Endothelial cell of umbilical vein (primary cell): ENCODE measurements around the gene RASGRF2. TPM values are rescaled to one million over a fixed set of nuclear protein-coding genes. Genes with fewer than 3 reads are reported as not detected.

Experiments
- BruUV-seq: library from RNA; stranded (reverse); fragments of 400-500 nt; replicated peaks from 2 replicates; lab custom pipeline; 2021; lab: Mats Ljungman, UMichigan
- CTCF ChIA-PET: fragments of 300-600, 350-600 bp; sonication (Branson Sonifier 250); formaldehyde crosslinking; loops from one replicate; lab custom pipeline; 2021; ENCODE audit warnings: antibody characterized with exemption, inconsistent platforms; lab: Charles Lee
- POLR2A ChIA-PET: fragments of 300-600, 350-600 bp; sonication (Branson Sonifier 250); formaldehyde crosslinking; loops from one replicate; lab custom pipeline; 2021; ENCODE audit warnings: antibody characterized with exemption, inconsistent platforms; lab: Charles Lee
- DNase-seq: peaks from one replicate; pipeline ENCODE4 v3.0.0-alpha.2; 2011; ENCODE audit warnings: low read depth, low spot score
- FAIRE-seq: peaks from 2 replicates; lab custom pipeline; 2011; peaks lifted over from hg19 to GRCh38; lab: Jason Lieb, UNC
- H2AFZ ChIP-seq: 2 replicates; pipeline ENCODE4 v1.6.0; 2012; ENCODE audit warnings: low read depth, low read length, control low read depth, inconsistent platforms
- H3K27ac ChIP-seq: 2 replicates; pipeline ENCODE4 v1.5.1; 2011; ENCODE audit warnings: low read depth, mild to moderate bottlenecking, control low read depth, low read length, moderate library complexity; ENCODE audit not compliant: insufficient read depth
- H3K27me3 ChIP-seq, 2 experiments: 2 replicates each; pipeline versions ENCODE4 v1.6.0 to v1.6.1; 2011; ENCODE audit warnings: low read length in 2 of 2, mixed read lengths in 1 of 2; ENCODE audit not compliant: control insufficient read depth in 2 of 2, insufficient read depth in 2 of 2
- H3K36me3 ChIP-seq, 2 experiments: 2 replicates in 1 of 2; 3 replicates in 1 of 2; pipeline ENCODE4 v1.5.1; 2011; ENCODE audit warnings: low read length in 2 of 2, mild to moderate bottlenecking in 1 of 2, moderate library complexity in 1 of 2; ENCODE audit not compliant: control insufficient read depth in 2 of 2, insufficient read depth in 2 of 2; ENCODE audit errors: extremely low read depth in 1 of 2
- H3K4me1 ChIP-seq: 3 replicates; pipeline ENCODE4 v1.5.1; 2011; ENCODE audit warnings: mild to moderate bottlenecking, low read length; ENCODE audit not compliant: control insufficient read depth, insufficient read depth; ENCODE audit errors: extremely low read depth
- H3K4me2 ChIP-seq: 2 replicates; pipeline ENCODE4 v1.6.1; 2011; ENCODE audit warnings: low read length, control low read depth, mixed read lengths; ENCODE audit not compliant: insufficient read depth
- H3K4me3 ChIP-seq, 3 experiments: fragments of 200-600 bp in 1 of 3; sonication (generic), shearing (Covaris generic) in 1 of 3; replicated peaks in 1 of 3; 2 replicates each; pipeline ENCODE4 v1.5.1; 2011 to 2016; ENCODE audit warnings: control low read depth in 3 of 3, low read length in 3 of 3, mild to moderate bottlenecking in 2 of 3, inconsistent platforms in 1 of 3, low read depth in 1 of 3, moderate library complexity in 1 of 3; ENCODE audit not compliant: insufficient read depth in 1 of 3
- H3K79me2 ChIP-seq: 2 replicates; pipeline ENCODE4 v1.6.0; 2012; ENCODE audit warnings: low read length, inconsistent platforms; ENCODE audit not compliant: control insufficient read depth, insufficient read depth
- H3K9ac ChIP-seq: replicated peaks from 2 replicates; pipeline ENCODE3; 2011; ENCODE audit warnings: low read length, control low read depth; ENCODE audit not compliant: insufficient read depth; ENCODE audit errors: extremely low read depth
- H3K9me1 ChIP-seq: replicated peaks from 3 replicates; pipeline ENCODE4 v1.6.0; 2011; ENCODE audit warnings: mild to moderate bottlenecking, low read length; ENCODE audit not compliant: control insufficient read depth, insufficient read depth; ENCODE audit errors: extremely low read depth
- H3K9me3 ChIP-seq: replicated peaks from 2 replicates; pipeline ENCODE4 v1.5.1; 2012; ENCODE audit warnings: low read length, inconsistent platforms; ENCODE audit not compliant: control insufficient read depth, insufficient read depth
- H4K20me1 ChIP-seq: replicated peaks from 2 replicates; pipeline ENCODE3; 2011; ENCODE audit warnings: mild to moderate bottlenecking, low read length; ENCODE audit not compliant: control insufficient read depth, insufficient read depth; ENCODE audit errors: extremely low read depth
- CTCF ChIP-seq, 2 donors: IDR thresholded peaks; 1 replicate in 1 of 2; 2 replicates in 1 of 2; pipeline ENCODE4 v1.5.1; 2011; ENCODE audit warnings: low read length in 2 of 2, mild to moderate bottlenecking in 2 of 2, moderate library complexity in 2 of 2, control low read depth in 1 of 2, inconsistent platforms in 1 of 2, low read depth in 1 of 2; ENCODE audit not compliant: insufficient read depth in 1 of 2; ENCODE audit errors: extremely low read depth in 1 of 2
- EZH2 ChIP-seq: IDR thresholded peaks from 2 replicates; pipeline ENCODE4 v1.6.1; 2012; ENCODE audit warnings: borderline replicate concordance, low read depth, mild to moderate bottlenecking, moderate library complexity, low read length, inconsistent platforms; ENCODE audit not compliant: severe bottlenecking
- GATA2 ChIP-seq: IDR thresholded peaks from 2 replicates; pipeline ENCODE4 v1.7.0; 2011; ENCODE audit warnings: low read depth, mild to moderate bottlenecking, moderate library complexity, mixed read lengths, low read length; ENCODE audit not compliant: insufficient read length, insufficient read depth
- JUN ChIP-seq: IDR thresholded peaks from 2 replicates; pipeline ENCODE4 v1.6.1; 2011; ENCODE audit warnings: borderline replicate concordance, low read depth; ENCODE audit not compliant: insufficient read length, insufficient read depth
- MAX ChIP-seq: IDR thresholded peaks from 2 replicates; pipeline ENCODE4 v1.6.1; 2011; ENCODE audit not compliant: insufficient read depth, insufficient read length
- MYC ChIP-seq: IDR thresholded peaks from one replicate; pipeline ENCODE4 v1.6.1; 2011; ENCODE audit warnings: mild to moderate bottlenecking, low read depth, low read length
- dilution Hi-C: fragments of 300-500 bp; cut with MboI; formaldehyde crosslinking; loops from one replicate; pipeline ENCODE4 v1.15.0; 2019; ENCODE audit warnings: low sequenced_read_pairs; ENCODE audit not compliant: extremely low pct_ligation_motif_present
- intact Hi-C: fragments of 100-400 bp; cut with micrococcal nuclease; formaldehyde crosslinking; loops from one replicate; pipeline ENCODE4 v1.10.0; 2022
- polyA plus RNA-seq, 4 experiments: library from polyadenylated mRNA; depleted of rRNA in 3 of 4; stranded (reverse) in 3 of 4; unstranded in 1 of 4; fragments of >200 nt; gene quantifications; 2 replicates each; pipeline versions ENCODE4 v1.2.1 to v1.2.3, GENCODE V29; 2011 to 2012; ENCODE audit warnings: missing spikeins in 1 of 4
- total RNA-seq: library from RNA; stranded (reverse); gene quantifications from 2 replicates; pipeline ENCODE4 v1.2.3, GENCODE V29; 2021

RASGRF2 gene
- total and polyA plus RNA-seq, 2 donors (not counting 3 experiments of a cell fraction or from before 2014, with no cell fraction given) = 0.41 to 4.0 TPM

GRCh38 chr5:81136557-81136956, 176.4 kb downstream of the RASGRF2 start:
- FAIRE-seq (no peak), DNase-seq (no peak)
- POLR2A ChIA-PET = no interaction called here
- H3K4me1 ChIP-seq = no peaks in the 10 kb centered on the region
- no peak overlapping the region for H3K4me3 ChIP-seq
- no peaks in the 10 kb centered on the region for H3K27me3 ChIP-seq
- CTCF ChIA-PET = no interaction called here
- no peak overlapping the region for H2AFZ ChIP-seq
- H4K20me1 ChIP-seq = no peaks in the 10 kb centered on the region
- H3K36me3 ChIP-seq = no peaks in the 10 kb centered on the region
- dilution Hi-C loops (no loop called here), intact Hi-C loops (no loop called here)
- H3K9ac ChIP-seq = no peak overlapping the region
- no peak overlapping the region for H3K4me2 ChIP-seq
- H3K9me1 ChIP-seq = no peaks in the 10 kb centered on the region
- H3K27ac ChIP-seq = no peak overlapping the region
- TF ChIP-seq JUN = no peak
- no peak for TF ChIP-seq EZH2
- TF ChIP-seq CTCF (IDR thresholded peaks at IDR 0.05; ENCODE audit: extremely low read depth in 1 of 2, insufficient read depth in 1 of 2, low read depth in 1 of 2, low read length in 2 of 2) = no peak
- TF ChIP-seq MAX = no peak
- BruUV-seq = no TSS peak
- no peaks in the 10 kb centered on the region for H3K9me3 ChIP-seq
- H3K79me2 ChIP-seq = no peaks in the 10 kb centered on the region

GRCh38 chr5:81137833-81138232, 177.7 kb downstream of the RASGRF2 start:
- ChIA-PET POLR2A (no interaction called here), CTCF (no interaction called here)
- H3K9me1 ChIP-seq = no peaks in the 10 kb centered on the region
- dilution Hi-C loops = no loop called here
- DNase-seq = no peak
- H3K27ac ChIP-seq = no peak overlapping the region
- no peak overlapping the region for H3K4me3 ChIP-seq
- H3K36me3 ChIP-seq = no peaks in the 10 kb centered on the region
- no peak overlapping the region for H3K4me2 ChIP-seq
- no peaks in the 10 kb centered on the region for H3K27me3 ChIP-seq
- no peak for FAIRE-seq
- H3K9ac ChIP-seq = no peak overlapping the region
- no peaks in the 10 kb centered on the region for H3K79me2 ChIP-seq
- TF ChIP-seq MYC (no peak), GATA2 (no peak), EZH2 (no peak)
- no peak overlapping the region for H2AFZ ChIP-seq
- no peaks in the 10 kb centered on the region for H3K4me1 ChIP-seq
- no peaks in the 10 kb centered on the region for H4K20me1 ChIP-seq
- intact Hi-C loops = no loop called here
- no peaks in the 10 kb centered on the region for H3K9me3 ChIP-seq
- BruUV-seq = no TSS peak
